Transverse colon (tissue), 3 donors: Measurements from ENCODE around the gene PRND.

Source experiments
- CTCF ChIP-seq, 5 experiments: fragments of 200-600 bp in 3 of 5; fragments of 450-650 bp in 2 of 5; sonication (generic) in 3 of 5; IDR thresholded peaks; 1 replicate in 2 of 5; 2 replicates in 3 of 5; pipeline ENCODE4 v1.5.1; 2016 to 2017; ENCODE audit warnings: antibody characterized with exemption in 5 of 5, inconsistent platforms in 3 of 5, mild to moderate bottlenecking in 2 of 5, moderate library complexity in 1 of 5
- EP300 ChIP-seq: sonication (generic); formaldehyde crosslinking; IDR thresholded peaks from one replicate; pipeline ENCODE4 v1.6.1; 2017; ENCODE audit warnings: antibody characterized with exemption, low read depth

DNA sequence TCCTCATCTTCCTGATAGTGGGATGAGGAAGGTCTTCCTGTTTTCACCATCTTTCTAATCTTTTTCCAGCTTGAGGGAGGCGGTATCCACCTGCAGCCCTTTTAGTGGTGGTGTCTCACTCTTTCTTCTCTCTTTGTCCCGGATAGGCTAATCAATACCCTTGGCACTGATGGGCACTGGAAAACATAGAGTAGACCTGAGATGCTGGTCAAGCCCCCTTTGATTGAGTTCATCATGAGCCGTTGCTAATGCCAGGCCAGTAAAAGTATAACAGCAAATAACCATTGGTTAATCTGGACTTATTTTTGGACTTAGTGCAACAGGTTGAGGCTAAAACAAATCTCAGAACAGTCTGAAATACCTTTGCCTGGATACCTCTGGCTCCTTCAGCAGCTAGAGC lies 21.8 kb upstream of the PRND start:
- TF ChIP-seq CTCF (IDR thresholded peaks at IDR 0.05) = no peak
- TF ChIP-seq EP300 = no peak
